ENCODE results near the gene AQP2. TPM values are rescaled to one million over a fixed set of nuclear protein-coding genes. Genes with fewer than 3 reads are reported as not detected.
A peak's percentile ranks its signal among the peaks of the same experiment; 100 is the strongest.

AQP2 gene
- total RNA-seq, 1 donor from 2014 or later, result not detected

DNA sequence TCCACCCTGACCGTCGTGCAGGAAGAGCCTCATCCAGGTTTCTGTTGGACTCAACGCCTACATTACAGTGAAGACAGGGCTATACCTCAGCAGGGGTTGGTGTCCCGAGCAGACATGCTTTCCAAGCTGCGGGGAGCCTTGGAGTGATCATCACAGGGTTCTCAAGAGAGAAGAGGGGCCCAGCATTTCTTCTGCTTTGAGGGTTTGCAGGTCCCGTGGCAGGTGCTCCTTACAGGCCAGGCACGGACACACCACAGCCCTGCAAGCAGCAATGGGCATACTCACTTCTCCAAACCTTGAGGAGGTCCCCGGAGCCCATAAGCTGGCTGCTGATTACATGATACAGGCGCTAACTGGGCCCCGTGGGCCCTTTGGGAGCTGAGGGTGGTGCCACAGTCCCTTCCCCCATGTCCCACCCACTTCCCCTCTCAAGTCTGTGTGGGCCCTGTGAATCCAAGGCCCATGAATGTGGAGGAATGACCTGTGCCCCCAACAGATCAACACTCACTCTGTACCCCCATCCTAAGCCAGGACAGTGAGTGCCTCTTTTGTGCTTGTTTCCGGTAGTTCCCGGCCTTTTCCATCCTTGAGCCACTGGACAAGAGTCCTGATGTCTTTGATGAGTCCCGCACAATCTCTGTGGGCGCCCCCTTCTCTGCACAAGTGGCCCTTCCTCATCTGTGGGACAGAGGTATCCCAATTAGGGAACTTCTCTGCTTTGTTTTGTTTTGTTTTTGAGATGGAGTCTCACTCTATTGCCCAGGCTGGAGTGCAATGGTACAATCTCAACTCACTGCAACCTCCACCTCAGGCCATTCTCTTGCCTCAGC lies 1.1 kb downstream of the AQP2 start:
- no peak for DNase-seq
- intact Hi-C loops (cut with micrococcal nuclease), result no loop called here
- no peak overlapping the region for H3K4me3 Mint-ChIP-seq
- peaks cover 27% of the 10 kb centered on the region for H3K27me3 Mint-ChIP-seq
- no peaks in the 10 kb centered on the region for H3K9me3 Mint-ChIP-seq
- H3K27ac Mint-ChIP-seq, result no peak overlapping the region
- H3K36me3 Mint-ChIP-seq (ENCODE audit: low read depth), result no peaks in the 10 kb centered on the region
- H3K4me1 Mint-ChIP-seq, result no peaks in the 10 kb centered on the region

DNA sequence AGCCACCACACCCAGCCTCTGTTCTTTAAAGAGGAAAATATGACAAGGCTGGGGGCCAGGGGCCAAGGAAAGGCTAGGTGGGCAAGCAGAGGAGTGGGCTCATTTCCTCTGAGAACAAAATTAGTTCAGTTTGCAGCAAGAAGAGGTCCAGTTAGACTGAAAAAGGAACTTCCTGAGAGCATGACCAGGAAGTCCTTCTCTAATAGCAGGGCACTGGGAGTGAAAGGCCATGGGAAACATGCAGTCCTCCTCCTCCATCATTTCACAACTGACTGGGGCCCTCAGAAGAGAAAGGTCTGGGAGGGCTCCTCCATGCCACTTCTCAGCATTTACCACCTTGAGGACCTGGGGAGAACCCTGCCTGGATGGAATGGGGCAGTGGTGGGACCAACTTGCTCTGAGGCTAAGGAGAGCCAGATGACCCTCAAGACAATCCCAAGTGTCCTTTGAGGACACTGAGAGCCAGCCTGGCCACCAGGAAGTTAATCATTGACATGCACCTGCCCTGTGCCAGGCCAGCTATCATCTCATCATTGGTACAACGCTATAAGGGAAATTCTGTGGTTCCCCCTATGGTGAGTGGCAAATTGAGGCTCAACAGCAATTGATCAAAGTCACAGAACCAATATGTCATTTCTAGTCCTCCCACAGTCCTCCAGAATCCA lies 2.0 kb downstream of the AQP2 start:
- intact Hi-C loops (cut with micrococcal nuclease), result no loop called here
- Mint-ChIP-seq H3K27me3 (peaks cover 35% of the 10 kb centered on the region), H3K4me1 (no peaks in the 10 kb centered on the region), H3K4me3 (no peak overlapping the region), H3K36me3 (ENCODE audit: low read depth) (no peaks in the 10 kb centered on the region), H3K27ac (no peak overlapping the region), H3K9me3 (no peaks in the 10 kb centered on the region)
- no peak for DNase-seq

DNA sequence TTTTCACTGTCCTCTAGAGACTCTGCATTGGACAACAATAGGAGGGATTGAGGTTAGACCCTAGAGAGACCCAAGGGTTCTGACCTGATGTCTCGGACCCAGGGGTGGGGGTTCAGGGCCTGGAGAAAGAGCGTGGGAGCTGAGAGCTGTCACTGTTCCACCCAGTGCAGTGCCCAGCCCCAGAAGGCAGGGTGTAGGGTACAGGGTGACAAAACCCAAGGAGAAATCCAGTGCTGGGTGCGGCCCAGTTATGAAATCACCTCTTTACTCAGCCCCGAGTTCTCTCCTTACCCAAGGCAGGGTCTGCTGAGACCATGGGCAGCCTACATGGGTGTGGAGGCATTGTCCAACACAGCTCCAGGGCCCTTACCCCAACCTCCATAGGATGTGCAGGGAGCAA lies 2.6 kb downstream of the AQP2 start:
- no peaks in the 10 kb centered on the region for H3K4me1 Mint-ChIP-seq
- H3K27ac Mint-ChIP-seq, result no peak overlapping the region
- peaks cover 41% of the 10 kb centered on the region for H3K27me3 Mint-ChIP-seq
- H3K36me3 Mint-ChIP-seq (ENCODE audit: low read depth), result no peaks in the 10 kb centered on the region
- DNase-seq, result no peak
- no peaks in the 10 kb centered on the region for H3K9me3 Mint-ChIP-seq
- no peak overlapping the region for H3K4me3 Mint-ChIP-seq
- intact Hi-C loops (cut with micrococcal nuclease), result no loop called here

DNA sequence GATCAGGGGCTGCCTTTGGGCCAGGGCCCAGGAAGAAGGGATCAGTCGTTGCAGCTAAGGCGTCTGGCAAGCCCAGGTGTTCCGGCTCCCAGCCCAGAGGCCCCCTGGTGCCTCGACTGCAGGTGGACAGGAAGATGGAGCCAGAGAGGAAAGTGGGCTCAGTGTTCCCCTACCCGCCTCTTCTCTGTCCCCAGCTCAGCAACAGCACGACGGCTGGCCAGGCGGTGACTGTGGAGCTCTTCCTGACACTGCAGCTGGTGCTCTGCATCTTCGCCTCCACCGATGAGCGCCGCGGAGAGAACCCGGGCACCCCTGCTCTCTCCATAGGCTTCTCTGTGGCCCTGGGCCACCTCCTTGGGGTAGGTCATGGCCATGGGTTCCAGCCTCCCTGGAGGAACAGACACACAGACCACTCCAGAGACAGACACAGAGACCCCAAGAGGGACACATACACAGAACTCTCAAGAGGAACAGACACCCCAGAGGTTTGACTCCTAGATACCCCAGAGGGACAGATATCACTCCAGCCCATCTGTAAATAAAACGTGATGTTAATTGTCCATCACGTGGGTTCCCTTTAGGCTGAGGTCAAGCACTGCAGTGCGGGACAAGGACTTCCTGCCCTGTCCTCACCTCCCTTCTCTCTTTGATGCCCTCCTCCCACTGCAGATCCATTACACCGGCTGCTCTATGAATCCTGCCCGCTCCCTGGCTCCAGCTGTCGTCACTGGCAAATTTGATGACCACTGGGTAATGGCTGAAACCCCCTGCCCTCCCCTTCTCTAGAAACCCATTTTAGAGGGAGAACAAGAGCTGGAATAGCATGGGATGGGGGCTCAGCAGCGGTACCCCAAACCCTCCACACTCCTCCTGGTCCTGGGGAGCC lies 3.7 kb downstream of the AQP2 start:
- peaks cover 47% of the 10 kb centered on the region for H3K27me3 Mint-ChIP-seq
- no peak overlapping the region for H3K4me3 Mint-ChIP-seq

DNA sequence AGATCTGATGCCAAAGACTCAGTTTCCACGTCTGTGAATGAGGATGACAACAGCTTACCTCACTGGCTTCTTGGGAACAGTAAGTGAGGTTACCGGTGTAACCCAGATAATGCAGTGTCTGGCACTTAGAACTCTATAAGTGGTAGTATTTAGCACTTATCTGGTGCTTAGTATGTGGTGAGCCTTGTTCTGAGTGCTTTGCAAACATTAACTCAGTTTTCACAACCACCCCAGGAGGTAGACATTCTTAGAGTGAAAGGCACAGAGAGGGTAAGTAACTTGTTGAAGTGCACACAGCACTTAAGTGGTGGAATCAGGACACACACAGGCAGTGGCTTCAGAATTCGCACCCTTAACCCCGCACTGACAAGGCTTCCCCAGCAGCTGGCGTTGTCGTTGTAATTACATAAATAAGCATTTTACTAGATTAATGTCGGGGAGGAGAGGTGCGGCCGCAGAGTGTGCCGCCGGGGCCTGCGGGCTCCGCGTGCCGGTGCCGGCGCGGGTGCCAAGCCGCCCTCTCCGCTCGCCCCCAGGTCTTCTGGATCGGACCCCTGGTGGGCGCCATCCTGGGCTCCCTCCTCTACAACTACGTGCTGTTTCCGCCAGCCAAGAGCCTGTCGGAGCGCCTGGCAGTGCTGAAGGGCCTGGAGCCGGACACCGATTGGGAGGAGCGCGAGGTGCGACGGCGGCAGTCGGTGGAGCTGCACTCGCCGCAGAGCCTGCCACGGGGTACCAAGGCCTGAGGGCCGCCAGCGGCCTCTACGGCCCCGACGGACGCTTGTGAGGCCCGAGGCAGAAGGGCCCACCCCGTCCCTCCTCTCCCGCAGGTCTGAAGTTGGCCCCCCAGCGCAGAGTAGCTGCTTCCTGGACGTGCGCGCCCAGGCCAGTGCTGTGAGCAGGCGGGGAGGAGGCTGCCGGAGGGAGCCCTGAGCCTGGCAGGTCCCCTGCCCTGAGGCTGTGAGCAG lies 4.6 kb downstream of the AQP2 start:
- peaks cover 54% of the 10 kb centered on the region for H3K27me3 Mint-ChIP-seq
- no peak for DNase-seq
- intact Hi-C loops (cut with micrococcal nuclease), result no loop called here
- no peak overlapping the region for H3K27ac Mint-ChIP-seq
- H3K36me3 Mint-ChIP-seq (ENCODE audit: low read depth), result no peaks in the 10 kb centered on the region
- H3K9me3 Mint-ChIP-seq, result no peaks in the 10 kb centered on the region
- H3K4me3 Mint-ChIP-seq, result no peak overlapping the region
- no peaks in the 10 kb centered on the region for H3K4me1 Mint-ChIP-seq

More for the DNA sequence above, 3.7 kb downstream of the AQP2 start:
- DNase-seq, result no peak
- no peaks in the 10 kb centered on the region for H3K9me3 Mint-ChIP-seq
- H3K36me3 Mint-ChIP-seq (ENCODE audit: low read depth), result no peaks in the 10 kb centered on the region
- H3K27ac Mint-ChIP-seq, result no peak overlapping the region
- intact Hi-C loops (cut with micrococcal nuclease), result no loop called here
- no peaks in the 10 kb centered on the region for H3K4me1 Mint-ChIP-seq

DNA sequence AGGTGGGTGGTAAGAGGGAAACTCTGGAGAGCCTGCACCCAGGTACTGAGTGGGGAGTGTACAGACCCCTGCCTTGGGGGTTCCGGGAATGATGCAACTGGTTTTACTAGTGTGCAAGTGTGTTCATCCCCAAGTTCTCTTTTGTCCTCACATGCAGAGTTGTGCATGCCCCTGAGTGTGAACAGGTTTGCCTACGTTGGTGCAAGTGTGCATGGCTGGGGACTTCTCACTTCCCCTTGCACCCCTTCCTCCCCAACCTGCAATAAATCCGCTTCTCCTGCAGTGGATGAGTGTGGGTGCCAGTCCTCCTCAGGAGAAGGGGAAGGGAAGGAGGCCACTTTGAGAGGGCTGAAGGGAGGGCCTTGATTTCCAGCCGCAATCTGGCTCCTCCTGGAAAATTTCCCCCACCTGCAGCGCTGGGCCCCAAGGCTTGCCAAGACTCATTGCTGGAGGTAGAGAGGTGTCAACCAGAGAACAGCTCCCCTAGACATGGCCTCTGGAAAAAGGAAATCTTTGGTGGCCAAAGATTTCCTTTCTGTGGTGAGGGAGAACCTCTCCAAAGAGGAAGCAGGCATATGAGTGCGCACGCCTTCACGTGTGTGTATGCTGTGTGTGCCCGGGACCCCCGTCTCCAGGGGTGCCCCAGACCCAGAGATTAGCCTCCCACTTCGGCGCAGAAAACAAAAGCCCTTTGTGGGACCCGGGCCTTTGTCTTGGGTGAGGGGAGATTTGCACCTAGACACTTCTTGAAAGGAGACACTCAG lies 5.5 kb downstream of the AQP2 start:
- Mint-ChIP-seq H3K4me1 (peaks cover 4% of the 10 kb centered on the region), H3K27ac (no peak overlapping the region), H3K27me3 (peaks cover 61% of the 10 kb centered on the region), H3K9me3 (no peaks in the 10 kb centered on the region), H3K4me3 (no peak overlapping the region), H3K36me3 (ENCODE audit: low read depth) (no peaks in the 10 kb centered on the region)
- intact Hi-C loops (cut with micrococcal nuclease), result no loop called here
- no peak for DNase-seq

DNA sequence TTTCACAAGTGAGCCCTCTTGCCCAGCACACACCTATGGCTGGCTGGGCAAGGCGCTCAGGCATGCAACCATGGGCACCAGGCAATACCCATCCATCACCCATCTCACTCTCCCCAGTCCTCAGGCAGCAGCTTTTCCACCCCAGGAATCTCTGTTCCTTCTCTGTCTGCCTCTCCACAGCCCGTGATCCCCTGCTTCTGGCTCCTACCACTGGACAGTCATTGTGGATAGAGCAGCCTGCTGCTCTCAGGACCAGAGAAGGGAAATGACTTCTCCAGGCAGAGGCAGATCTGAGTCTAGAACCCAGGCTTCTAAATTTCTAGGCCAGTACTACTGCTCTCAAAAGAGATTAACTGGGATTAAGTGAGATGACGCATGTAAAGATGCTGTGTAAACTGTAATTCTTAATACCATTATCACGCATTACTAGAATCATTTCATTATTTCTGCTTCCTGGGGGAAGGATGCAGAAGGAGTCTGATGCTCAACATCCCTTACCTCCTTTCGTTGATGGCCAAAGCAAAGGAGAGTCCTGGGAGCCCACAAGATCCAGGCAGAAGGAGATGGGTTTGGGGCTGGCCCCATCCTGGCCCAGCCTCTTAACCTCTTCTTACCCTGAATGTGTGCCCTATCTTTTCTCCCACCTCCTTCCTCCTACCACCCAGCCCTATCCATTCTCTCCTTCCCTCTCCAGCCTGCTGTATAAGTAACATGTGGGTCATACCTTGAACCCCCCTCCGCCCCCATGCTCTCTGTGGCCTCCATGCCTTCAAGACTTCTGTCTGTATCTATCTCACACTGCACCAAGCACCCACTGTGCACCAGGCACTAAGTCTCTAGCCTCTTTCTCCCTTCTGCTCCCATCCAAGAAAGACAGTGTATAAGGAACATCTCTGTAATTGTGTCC lies 6.4 kb downstream of the AQP2 start:
- Mint-ChIP-seq H3K4me3 (no peak overlapping the region), H3K9me3 (no peaks in the 10 kb centered on the region), H3K4me1 (peaks cover 4% of the 10 kb centered on the region), H3K27me3 (peaks cover 61% of the 10 kb centered on the region), H3K27ac (no peak overlapping the region), H3K36me3 (ENCODE audit: low read depth) (no peaks in the 10 kb centered on the region)
- DNase-seq, result no peak
- intact Hi-C loops (cut with micrococcal nuclease), result no loop called here

DNA sequence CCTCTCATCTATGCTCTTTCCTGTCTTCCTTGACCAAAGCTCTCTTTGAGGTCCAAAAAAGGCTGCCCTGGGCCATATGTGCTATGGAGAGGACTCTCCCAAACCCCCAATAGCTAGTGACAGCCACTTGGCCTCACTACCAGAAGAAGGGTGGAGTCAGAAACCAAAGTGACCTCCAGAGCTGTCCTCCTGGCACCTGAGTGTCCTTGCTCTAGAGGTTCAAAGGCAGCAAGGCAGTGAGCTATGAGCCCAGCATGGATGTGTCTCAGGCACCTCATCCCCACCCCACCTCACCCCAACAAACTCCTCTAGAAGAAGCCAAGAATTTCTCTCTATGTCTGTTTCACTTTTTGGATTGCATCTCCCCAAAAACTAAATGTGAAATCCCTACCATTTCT lies 7.0 kb downstream of the AQP2 start:
- Mint-ChIP-seq H3K27me3 (peaks cover 64% of the 10 kb centered on the region), H3K27ac (no peak overlapping the region), H3K4me3 (no peak overlapping the region), H3K36me3 (ENCODE audit: low read depth) (no peaks in the 10 kb centered on the region), H3K4me1 (peaks cover 4% of the 10 kb centered on the region), H3K9me3 (no peaks in the 10 kb centered on the region)
- intact Hi-C loops (cut with micrococcal nuclease), result no loop called here
- DNase-seq, result no peak

DNA sequence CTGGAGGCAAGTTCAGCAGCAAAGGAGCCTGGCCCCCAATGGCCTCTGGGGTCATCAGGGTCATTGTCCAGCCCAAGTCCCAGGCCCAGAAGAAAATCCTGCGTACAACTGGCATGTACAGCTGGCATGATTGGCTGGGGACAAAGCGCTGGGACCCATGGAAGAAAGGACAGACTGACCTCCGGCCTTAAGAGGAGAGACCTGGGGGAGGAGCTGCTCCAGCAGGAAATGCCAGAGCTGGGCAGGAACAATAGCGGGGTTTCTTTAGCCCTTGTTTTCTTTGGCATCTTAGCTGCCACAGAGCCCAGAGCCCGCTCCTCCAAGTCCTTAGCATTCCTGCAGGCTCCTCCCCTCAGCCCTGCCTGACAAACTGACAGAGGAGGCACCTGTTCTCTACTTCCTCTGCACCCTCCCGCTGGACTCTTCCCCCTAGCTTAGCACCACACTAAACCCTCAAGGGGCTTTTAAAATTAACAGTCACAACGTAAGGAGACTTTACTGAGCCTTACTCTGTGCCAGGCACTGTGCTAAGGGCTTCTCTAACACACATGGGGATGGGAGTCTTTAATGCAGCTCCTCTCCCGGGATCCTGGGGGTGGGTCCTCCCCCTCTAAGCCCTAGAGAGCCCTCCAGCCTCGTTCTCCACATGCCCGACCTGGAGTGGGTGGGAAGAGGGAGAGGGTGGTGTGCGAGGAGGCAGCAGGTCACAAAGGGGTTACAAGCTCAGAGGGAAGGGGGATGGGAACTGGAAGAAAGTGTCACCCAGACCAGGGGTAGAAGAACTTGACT lies 9.3 kb downstream of the AQP2 start:
- H3K9me3 Mint-ChIP-seq, result no peaks in the 10 kb centered on the region

DNA sequence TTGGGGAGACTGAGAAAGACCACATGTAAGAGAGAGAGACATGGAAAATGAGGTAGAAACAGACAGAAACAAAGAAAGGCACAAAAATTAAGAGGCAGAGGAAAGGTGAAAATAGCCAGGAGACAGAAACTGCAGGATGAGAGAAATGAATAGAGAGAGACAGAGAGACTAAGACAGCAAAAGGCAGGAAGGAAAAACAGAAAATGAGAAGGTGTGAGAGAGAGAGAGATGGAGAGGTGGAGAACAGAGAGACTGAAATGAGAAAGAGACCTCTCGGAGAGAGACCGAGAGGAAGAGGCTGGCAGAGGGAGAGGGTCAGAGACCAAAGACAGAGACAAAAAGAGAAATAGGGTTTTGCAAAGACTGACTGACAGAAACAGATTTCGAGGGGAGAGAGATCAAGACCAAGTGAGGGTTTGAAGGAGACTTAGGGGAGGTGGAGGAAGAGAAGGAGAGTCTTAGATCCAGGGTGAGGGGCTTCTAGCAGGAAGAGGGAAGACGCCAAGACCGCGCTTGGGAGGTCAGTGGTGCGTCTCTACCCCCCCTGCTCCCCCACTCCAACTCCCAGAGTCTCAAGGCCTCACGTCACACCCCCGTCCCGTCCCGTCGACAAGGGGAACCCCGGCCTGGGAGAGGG lies 10.1 kb downstream of the AQP2 start:
- peaks cover 75% of the 10 kb centered on the region for H3K27me3 Mint-ChIP-seq
- no peaks in the 10 kb centered on the region for H3K36me3 Mint-ChIP-seq (ENCODE audit: low read depth)
- H3K27ac Mint-ChIP-seq, result no peak overlapping the region
- intact Hi-C loops (cut with micrococcal nuclease), result no loop called here
- H3K4me3 Mint-ChIP-seq, result peak overlapping the region; percentile 7
- peaks cover 4% of the 10 kb centered on the region for H3K4me1 Mint-ChIP-seq
- no peak for DNase-seq
- no peaks in the 10 kb centered on the region for H3K9me3 Mint-ChIP-seq

More for the DNA sequence above, 9.3 kb downstream of the AQP2 start:
- H3K27me3 Mint-ChIP-seq, result peaks cover 73% of the 10 kb centered on the region
- H3K4me1 Mint-ChIP-seq, result peaks cover 4% of the 10 kb centered on the region
- no peaks in the 10 kb centered on the region for H3K36me3 Mint-ChIP-seq (ENCODE audit: low read depth)
- peak overlapping the region; percentile 7 for H3K4me3 Mint-ChIP-seq
- intact Hi-C loops (cut with micrococcal nuclease), result no loop called here
- H3K27ac Mint-ChIP-seq, result no peak overlapping the region
- DNase-seq, result no peak
